Stimulated activated CD8-positive, alpha-beta memory T cell treated with anti-CD3 and anti-CD28 coated beads, Interleukin-4, amount 100 ng/mL, for 1 hour (primary cell): ENCODE data around the gene CHST14.

Experiments
- DNase-seq, 2 donors: peaks; one replicate each; pipeline ENCODE4 v3.0.0-alpha.2; 2020; ENCODE audit warnings: low read depth in 2 of 2, low spot score in 1 of 2

The CHST14 gene

GRCh38 chr15:40461958-40462357, 8.8 kb upstream of the CHST14 start:
- DNase-seq: no peak

DNA sequence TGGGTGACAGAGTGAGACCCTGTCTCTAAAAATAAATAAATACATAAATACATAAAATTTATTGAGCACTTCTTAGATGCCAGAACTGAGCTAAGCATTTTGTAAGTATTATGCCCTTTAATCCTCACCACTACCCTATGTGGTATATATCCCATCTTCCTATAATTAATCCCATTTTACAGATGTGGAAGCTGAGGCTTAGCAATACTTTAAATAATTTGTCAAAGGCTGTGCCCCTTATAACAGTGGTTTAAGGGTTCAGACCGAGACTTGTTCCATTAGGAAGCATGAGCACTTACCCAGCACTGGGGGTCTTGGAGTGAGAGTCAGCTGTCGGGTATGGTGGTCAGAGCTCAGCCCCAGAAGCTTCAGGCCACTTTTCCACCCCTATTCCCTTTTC, 7.5 kb upstream of the CHST14 start:
- no peak for DNase-seq

DNA sequence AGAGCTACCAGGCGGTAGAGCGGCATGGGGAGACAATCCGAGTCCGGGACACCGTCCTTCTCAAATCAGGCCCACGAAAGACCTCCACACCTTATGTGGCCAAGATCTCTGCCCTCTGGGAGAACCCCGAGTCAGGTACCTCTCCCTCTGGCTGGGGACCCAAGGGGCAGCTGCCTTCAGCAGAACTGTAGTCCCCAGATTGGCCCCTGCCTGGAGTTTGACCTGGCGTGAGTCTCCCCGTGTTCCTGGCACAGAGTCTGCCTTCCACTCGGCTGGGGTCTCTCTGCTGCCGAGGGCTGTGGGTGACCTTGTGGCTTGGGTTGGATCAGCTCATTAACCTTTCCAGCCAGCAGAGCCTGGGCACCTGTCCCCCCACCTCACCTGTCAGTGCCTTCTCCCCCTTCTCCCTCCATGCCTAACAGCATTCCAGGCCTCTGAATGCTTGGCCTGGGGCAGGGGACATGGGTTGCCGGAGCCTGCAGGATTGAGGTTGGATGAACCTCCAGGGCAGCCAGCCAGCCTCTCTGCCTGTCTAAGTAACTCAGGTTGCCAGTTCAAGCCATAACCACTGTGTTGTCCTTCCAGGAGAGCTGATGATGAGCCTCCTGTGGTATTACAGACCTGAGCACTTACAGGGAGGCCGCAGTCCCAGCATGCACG, 6.8 kb upstream of the CHST14 start:
- no peak for DNase-seq

DNA sequence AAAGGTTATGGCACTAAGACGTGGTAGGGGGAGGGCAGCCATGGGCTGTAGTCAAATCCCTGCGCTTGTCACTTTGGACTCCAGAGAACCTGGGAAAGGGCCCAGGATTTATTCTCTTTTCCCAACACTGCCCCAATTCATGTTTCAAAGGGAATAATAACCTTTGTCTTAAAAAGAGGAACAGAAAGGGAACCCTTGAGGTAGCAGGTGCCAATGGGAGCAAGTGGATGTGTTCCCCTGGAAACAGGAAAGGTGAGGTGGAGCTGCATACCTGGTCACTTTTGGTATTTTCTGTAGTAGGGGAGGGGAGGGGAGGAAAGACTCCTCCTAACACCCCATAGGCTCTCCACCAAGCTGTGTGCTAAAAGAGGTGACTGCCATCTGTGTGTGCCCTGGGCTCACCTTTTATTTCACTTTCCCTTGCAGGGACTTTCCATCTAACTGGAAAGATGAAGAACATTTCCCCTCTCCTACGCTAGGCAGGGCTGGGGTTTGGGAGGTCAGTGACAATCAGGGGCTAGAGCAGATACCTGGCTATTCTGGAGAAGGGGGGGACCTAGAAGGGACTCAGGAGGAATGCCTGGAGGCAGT, 6.1 kb upstream of the CHST14 start:
- no peak for DNase-seq

DNA sequence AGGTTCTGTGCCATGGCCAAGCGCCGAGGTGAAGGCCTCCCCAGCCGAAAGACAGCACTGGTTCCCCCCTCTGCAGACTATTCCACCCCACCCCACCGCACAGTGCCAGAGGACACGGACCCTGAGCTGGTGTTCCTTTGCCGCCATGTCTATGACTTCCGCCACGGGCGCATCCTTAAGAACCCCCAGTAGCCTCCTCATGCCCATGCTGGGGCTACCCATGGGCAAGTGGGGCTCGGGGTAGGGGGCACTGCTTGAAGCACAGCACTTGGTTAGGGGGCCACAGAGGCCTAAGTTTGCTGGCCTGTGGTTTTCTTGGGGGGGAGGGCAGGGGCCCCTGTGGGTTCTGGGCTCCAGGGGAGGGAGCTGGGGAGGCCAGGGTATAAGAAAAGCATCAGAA, 4.8 kb upstream of the CHST14 start:
- no peak for DNase-seq

DNA sequence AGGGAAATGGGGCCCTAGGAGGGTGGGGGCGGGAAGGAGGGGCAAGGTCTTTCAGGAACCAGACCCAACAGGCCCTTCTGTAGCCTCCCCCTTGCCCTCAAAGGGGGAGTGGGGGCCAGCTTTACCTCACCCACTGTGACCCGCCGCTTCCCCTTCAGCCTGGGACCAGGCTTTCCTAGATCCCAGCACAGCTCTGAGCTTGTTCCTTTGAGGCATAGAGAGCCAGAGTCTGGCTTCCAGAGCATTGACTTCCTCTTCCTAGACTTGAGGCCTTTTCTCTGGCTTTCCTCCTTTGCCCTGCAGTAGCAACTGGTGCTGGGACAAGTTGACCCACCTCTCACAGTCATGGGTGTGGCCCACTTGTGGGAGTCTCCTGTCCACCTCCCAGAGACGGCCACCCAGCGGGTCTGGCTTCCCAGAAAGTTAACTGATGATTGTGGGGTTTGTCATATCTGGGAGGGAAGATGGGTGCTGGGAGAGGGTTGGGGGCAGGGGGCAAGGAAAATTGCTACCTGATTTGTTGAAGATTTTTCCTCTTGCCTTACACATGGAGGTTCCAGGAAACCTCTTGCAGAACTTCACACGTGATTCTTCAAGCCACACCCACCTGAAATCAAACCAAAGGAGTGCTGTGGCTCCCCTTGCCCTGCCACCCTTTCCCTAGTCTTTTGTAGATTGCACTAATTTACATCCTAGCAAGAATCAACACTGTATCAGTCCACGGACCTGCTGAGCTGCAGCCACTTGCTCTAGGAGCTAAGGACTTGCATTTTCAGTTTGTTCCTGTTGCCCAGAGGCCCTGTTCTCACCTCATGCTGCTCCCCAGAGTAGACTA, 4.1 kb upstream of the CHST14 start:
- no peak for DNase-seq

DNA sequence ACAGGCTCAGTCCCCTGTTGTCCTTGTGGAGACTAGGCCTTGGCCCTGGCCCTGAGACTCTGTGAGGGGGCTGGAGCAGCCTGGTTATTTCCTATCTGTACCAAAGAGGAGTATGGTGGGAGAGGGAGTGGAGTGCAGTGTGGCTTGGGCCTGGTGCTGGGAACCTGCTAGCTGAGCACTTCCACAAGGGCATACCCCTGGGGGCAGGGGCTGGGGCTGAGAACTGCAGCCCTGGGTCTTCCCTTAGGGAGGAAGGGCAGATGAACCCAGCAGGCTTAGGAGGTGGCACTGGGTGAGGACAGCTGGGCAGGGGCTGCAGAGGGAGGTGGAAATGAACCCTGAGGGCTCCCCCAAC, 3.5 kb upstream of the CHST14 start:
- DNase-seq: no peak

GRCh38 chr15:40468898-40469331, 1.9 kb upstream of the CHST14 start:
- DNase-seq: no peak

DNA sequence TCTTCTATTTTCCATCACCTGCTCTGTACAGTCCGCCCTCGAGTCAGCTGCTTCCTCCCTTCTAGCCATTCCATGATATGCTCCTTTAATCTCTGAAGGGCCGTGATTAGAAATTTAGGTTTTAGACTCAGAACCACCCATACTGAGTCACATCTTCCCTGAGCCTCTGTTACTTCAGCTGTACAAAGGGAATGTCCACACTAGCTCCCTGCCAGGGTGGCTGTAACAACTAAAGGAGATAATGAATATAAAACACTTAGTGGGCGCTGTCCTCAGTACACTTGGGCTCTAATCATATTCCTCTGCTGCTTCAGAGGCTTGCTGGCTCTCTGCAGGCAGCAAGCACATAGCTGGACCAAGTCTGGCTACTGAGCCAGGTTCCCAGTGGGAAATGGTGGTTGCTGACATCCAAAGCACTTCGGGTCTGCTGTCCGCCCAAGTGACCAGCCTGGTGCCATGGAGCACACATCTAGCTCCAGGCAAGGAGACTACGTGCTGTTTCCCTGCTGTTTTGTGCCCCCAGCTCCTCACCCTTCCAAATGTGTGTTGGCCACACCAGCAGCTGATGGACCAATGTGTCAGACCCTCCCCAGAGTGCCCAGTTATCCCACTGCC, 901 bp upstream of the CHST14 start:
- no peak for DNase-seq

- no peak for DNase-seq
These were observed 472 bp downstream of the CHST14 start for GRCh38 chr15:40471105-40471807.

- DNase-seq: no peak
These were observed 995 bp downstream of the CHST14 start for GRCh38 chr15:40471808-40472150.

GRCh38 chr15:40472171-40472727, 1.5 kb downstream of the CHST14 start:
- no peak for DNase-seq

- no peak for DNase-seq
These were observed 3.8 kb downstream of the CHST14 start for GRCh38 chr15:40474581-40474980.

GRCh38 chr15:40477642-40478327, 7.0 kb downstream of the CHST14 start:
- DNase-seq: no peak

DNA sequence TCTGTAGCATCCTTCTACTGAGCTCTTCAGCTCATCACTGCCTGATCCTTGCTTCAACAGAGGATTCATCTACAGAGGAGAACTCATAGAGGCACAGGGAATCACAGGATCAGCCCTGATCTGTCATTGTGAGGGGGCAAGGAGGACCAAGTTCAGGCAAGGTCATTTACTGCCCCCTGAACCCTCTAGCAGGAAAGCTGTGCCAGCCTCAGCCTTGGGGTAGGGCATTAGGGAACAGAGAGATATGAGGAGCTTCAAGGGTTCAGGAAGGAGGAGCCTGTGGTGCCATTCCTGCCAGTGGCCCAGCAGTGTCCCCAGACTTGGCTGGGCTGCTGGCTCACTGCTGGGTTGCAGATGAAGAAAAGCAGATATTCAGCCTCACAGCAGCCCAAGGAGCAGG, 8.2 kb downstream of the CHST14 start:
- DNase-seq: no peak

DNA sequence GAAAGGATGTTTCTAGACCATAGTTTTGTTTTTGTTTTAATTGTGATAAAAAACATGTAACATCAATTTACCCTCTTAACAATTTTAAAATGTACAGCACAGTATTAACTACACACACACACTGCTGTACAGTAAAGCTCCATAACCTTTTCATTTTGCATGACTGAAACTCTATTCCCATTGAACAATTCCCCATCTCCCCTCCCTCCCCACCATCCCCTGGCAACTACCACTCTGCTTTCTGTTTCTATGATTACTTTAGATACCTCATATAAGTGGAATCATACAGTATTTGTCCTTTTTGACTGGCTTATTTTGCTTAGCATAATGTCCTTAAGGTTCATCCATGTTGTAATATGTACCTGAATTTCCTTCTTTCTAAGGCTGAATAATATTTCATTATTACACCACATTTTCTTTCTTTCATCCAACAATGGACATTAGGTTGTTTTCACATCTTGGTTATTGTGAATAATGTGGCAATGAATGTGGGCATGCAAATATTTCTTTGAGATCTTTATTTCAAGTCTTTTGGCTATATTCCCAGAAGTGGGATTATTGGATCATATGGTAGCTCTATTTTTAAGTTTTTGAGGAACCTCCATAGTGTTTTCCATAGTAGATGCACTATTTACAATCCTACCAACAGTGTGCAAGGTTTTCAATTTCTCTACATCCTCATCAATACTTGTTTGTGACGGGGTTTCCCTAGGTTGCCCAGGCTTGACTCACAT, 10.7 kb downstream of the CHST14 start:
- no peak for DNase-seq

- no peak for DNase-seq
These were observed 13.1 kb downstream of the CHST14 start for GRCh38 chr15:40483919-40484318.

GRCh38 chr15:40486066-40486770, 15.4 kb downstream of the CHST14 start:
- DNase-seq: no peak
